HEK293 (cell line): ENCODE data around the gene SKIC3.

Source experiments
- CTCF ChIA-PET: fragments of 350-600 bp; formaldehyde crosslinking; extraction: SDS; loops from one replicate; lab custom pipeline; 2021; ENCODE audit warnings: antibody characterized with exemption; lab: Yijun Ruan, JAX
- POLR2A ChIA-PET: fragments of 300-600 bp; formaldehyde crosslinking; extraction: SDS; loops from one replicate; lab custom pipeline; 2020; ENCODE audit warnings: antibody characterized with exemption, inconsistent platforms; lab: Yijun Ruan, JAX
- H3K27ac ChIP-seq: fragments of 200-500 bp; sonication (Bioruptor generic); 2 replicates; pipeline ENCODE4 v1.5.1; 2014; ENCODE audit warnings: low read depth, low read length, control low read depth, inconsistent platforms; ENCODE audit errors: extremely low read depth
- H3K36me3 ChIP-seq, 2 experiments: fragments of 200-500 bp in 1 of 2; sonication (Bioruptor generic) in 1 of 2; 1 replicate in 1 of 2; 2 replicates in 1 of 2; pipeline ENCODE4 v1.5.1; 2014 to 2017; ENCODE audit warnings: inconsistent platforms in 2 of 2, low read length in 2 of 2; ENCODE audit not compliant: control insufficient read depth in 2 of 2, insufficient read depth in 1 of 2
- H3K4me1 ChIP-seq: fragments of 200-500 bp; sonication (Bioruptor generic); 2 replicates; pipeline ENCODE4 v1.5.1; 2014; ENCODE audit warnings: mild to moderate bottlenecking, low read length, inconsistent platforms; ENCODE audit not compliant: control insufficient read depth, insufficient read depth
- H3K4me3 ChIP-seq: 2 replicates; pipeline ENCODE4 v1.5.1; 2011; ENCODE audit warnings: low read depth, mild to moderate bottlenecking, control low read depth, low read length, moderate library complexity
- H3K9me3 ChIP-seq: fragments of 200-500 bp; sonication (Bioruptor generic); 2 replicates; pipeline ENCODE4 v1.5.1; 2014; ENCODE audit warnings: low read depth, low read length, inconsistent platforms; ENCODE audit not compliant: control insufficient read depth, insufficient read depth
- ELK4 ChIP-seq: IDR thresholded peaks from 2 replicates; pipeline ENCODE4 v1.6.1; 2011; ENCODE audit warnings: mild to moderate bottlenecking, low read depth, low read length, borderline replicate concordance
- INSM2 ChIP-seq: fragments of 450-650 bp; formaldehyde crosslinking; IDR thresholded peaks from 2 replicates; pipeline ENCODE4 v1.5.1; 2016; ENCODE audit warnings: missing biosample characterization, missing genetic modification characterization
- MEIS1 ChIP-seq: sonication (generic); formaldehyde crosslinking; IDR thresholded peaks from 2 replicates; pipeline ENCODE4 v1.8.1; 2022; ENCODE audit warnings: missing genetic modification reagents, mild to moderate bottlenecking, borderline replicate concordance
- MZF1 ChIP-seq: fragments of 450-650 bp; formaldehyde crosslinking; IDR thresholded peaks from 2 replicates; pipeline ENCODE4 v1.5.1; 2017; ENCODE audit warnings: missing biosample characterization, missing genetic modification characterization, borderline replicate concordance
- OSR2 ChIP-seq: fragments of 450-650 bp; formaldehyde crosslinking; IDR thresholded peaks from 2 replicates; pipeline ENCODE4 v1.5.1; 2016; ENCODE audit warnings: missing biosample characterization, missing genetic modification characterization
- SETDB1 ChIP-seq: IDR thresholded peaks from one replicate; pipeline ENCODE4 v1.6.1; 2017; ENCODE audit warnings: mild to moderate bottlenecking, low read length, moderate library complexity, mixed read lengths; ENCODE audit not compliant: insufficient read length
- ZBTB1 ChIP-seq: fragments of 450-650 bp; formaldehyde crosslinking; IDR thresholded peaks from 2 replicates; pipeline ENCODE4 v1.5.1; 2016; ENCODE audit warnings: missing biosample characterization, missing genetic modification characterization
- ZBTB17 ChIP-seq: fragments of 450-650 bp; formaldehyde crosslinking; IDR thresholded peaks from 2 replicates; pipeline ENCODE4 v1.5.1; 2016; ENCODE audit warnings: missing biosample characterization, missing genetic modification characterization
- ZBTB48 ChIP-seq: fragments of 450-650 bp; formaldehyde crosslinking; IDR thresholded peaks from 2 replicates; pipeline ENCODE4 v1.5.1; 2016; ENCODE audit warnings: missing biosample characterization, missing genetic modification characterization
- ZIC2 ChIP-seq: fragments of 450-650 bp; formaldehyde crosslinking; IDR thresholded peaks from 2 replicates; pipeline ENCODE4 v1.5.1; 2016; ENCODE audit warnings: missing biosample characterization, missing genetic modification characterization
- ZNF138 ChIP-seq: fragments of 450-650 bp; formaldehyde crosslinking; IDR thresholded peaks from 2 replicates; pipeline ENCODE4 v1.5.1; 2016; ENCODE audit warnings: missing biosample characterization, missing genetic modification characterization, borderline replicate concordance
- ZNF24 ChIP-seq: fragments of 450-650 bp; formaldehyde crosslinking; IDR thresholded peaks from 2 replicates; pipeline ENCODE4 v1.5.1; 2016; ENCODE audit warnings: missing biosample characterization, missing genetic modification characterization
- ZNF529 ChIP-seq: fragments of 450-650 bp; formaldehyde crosslinking; IDR thresholded peaks from 2 replicates; pipeline ENCODE4 v1.5.1; 2017; ENCODE audit warnings: missing genetic modification characterization, missing biosample characterization; ENCODE audit not compliant: insufficient replicate concordance
- ZNF600 ChIP-seq: fragments of 450-650 bp; formaldehyde crosslinking; IDR thresholded peaks from 2 replicates; pipeline ENCODE4 v1.5.1; 2016; ENCODE audit warnings: missing biosample characterization, missing genetic modification characterization
- ZNF623 ChIP-seq: fragments of 450-650 bp; formaldehyde crosslinking; IDR thresholded peaks from 2 replicates; pipeline ENCODE4 v1.5.1; 2016; ENCODE audit warnings: missing biosample characterization, missing genetic modification characterization
- ZNF626 ChIP-seq: fragments of 450-650 bp; sonication (Bioruptor Pico); formaldehyde crosslinking; IDR thresholded peaks from 2 replicates; pipeline ENCODE4 v1.5.1; 2018; ENCODE audit warnings: missing biosample characterization, missing genetic modification characterization, inconsistent platforms
- ZNF629 ChIP-seq: fragments of 450-650 bp; formaldehyde crosslinking; IDR thresholded peaks from 2 replicates; pipeline ENCODE4 v1.5.1; 2017; ENCODE audit warnings: missing biosample characterization, missing genetic modification characterization
- ZNF707 ChIP-seq: fragments of 450-650 bp; formaldehyde crosslinking; IDR thresholded peaks from 2 replicates; pipeline ENCODE4 v1.5.1; 2016; ENCODE audit warnings: missing biosample characterization, missing genetic modification characterization
- ZNF777 ChIP-seq: fragments of 450-650 bp; formaldehyde crosslinking; IDR thresholded peaks from 2 replicates; pipeline ENCODE4 v1.5.1; 2017; ENCODE audit warnings: missing biosample characterization, missing genetic modification characterization, borderline replicate concordance
- ZNF785 ChIP-seq: fragments of 450-650 bp; formaldehyde crosslinking; IDR thresholded peaks from 2 replicates; pipeline ENCODE4 v1.5.1; 2016; ENCODE audit warnings: missing biosample characterization, missing genetic modification characterization
- ZNF837 ChIP-seq: fragments of 450-650 bp; formaldehyde crosslinking; IDR thresholded peaks from 2 replicates; pipeline ENCODE4 v1.5.1; 2016; ENCODE audit warnings: missing biosample characterization, missing genetic modification characterization
- TF ChIP-seq, protein P1 (sequence below): fragments of 450-650 bp; formaldehyde crosslinking; IDR thresholded peaks from 2 replicates; pipeline ENCODE4 v1.5.1; 2016; ENCODE audit warnings: missing biosample characterization, missing genetic modification characterization
- TF ChIP-seq, protein P2 (sequence below): fragments of 450-650 bp; formaldehyde crosslinking; IDR thresholded peaks from 2 replicates; pipeline ENCODE4 v1.5.1; 2016; ENCODE audit warnings: missing biosample characterization, missing genetic modification characterization

SKIC3 gene

DNA sequence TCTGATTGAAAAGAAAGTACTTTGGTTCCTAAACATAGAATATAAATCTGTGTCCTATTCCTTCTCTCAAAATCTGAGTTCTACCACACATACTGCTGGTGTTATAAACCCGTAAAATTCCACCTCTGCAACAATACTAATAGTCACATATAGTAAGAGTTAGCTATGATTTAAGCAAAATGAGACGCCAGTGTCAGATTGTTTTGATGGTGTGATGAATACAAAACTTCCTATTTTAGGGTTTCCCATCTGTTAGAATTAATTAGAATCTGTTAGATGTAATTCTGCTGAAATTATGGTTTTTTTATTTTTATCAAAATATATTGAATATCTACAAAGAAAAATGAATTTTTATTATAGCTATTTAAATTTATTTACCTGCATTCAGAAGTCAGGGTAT is 26.8 kb upstream of the SKIC3 start (continued):
- no peak for TF ChIP-seq ELK4
- no peak for TF ChIP-seq MEIS1
- no peak for TF ChIP-seq ZBTB48 (tag by site-specific recombination)

- H3K36me3 ChIP-seq: peaks cover 0 to 19% of the 10 kb centered on the region in 2 experiments; a peak in 2 of 3 replicates
- H3K4me1 ChIP-seq: no peaks in the 10 kb centered on the region
- no peaks in the 10 kb centered on the region for H3K9me3 ChIP-seq
- CTCF ChIA-PET: no interaction called here
- POLR2A ChIA-PET: no interaction called here
- H3K4me3 ChIP-seq: no peak overlapping the region
- H3K27ac ChIP-seq: no peak overlapping the region
- TF ChIP-seq ZNF777 (tag by site-specific recombination) (no peak), MZF1 (tag by site-specific recombination) (no peak), ZNF837 (tag by site-specific recombination) (no peak), OSR2 (no peak), ZNF626 (no peak), INSM2 (tag by site-specific recombination) (no peak), ZIC2 (tag by site-specific recombination) (no peak), ZNF785 (tag by site-specific recombination) (no peak), SETDB1 (no peak), ZNF623 (no peak), ZNF707 (tag by site-specific recombination) (no peak), ZNF629 (tag by site-specific recombination) (no peak), ZBTB17 (no peak), ZNF138 (tag by site-specific recombination) (no peak), ZNF600 (tag by site-specific recombination) (no peak), ZNF24 (tag by site-specific recombination) (no peak), ZNF529 (tag by site-specific recombination) (no peak), ZBTB1 (tag by site-specific recombination) (no peak)
- TF ChIP-seq, protein P1, sequence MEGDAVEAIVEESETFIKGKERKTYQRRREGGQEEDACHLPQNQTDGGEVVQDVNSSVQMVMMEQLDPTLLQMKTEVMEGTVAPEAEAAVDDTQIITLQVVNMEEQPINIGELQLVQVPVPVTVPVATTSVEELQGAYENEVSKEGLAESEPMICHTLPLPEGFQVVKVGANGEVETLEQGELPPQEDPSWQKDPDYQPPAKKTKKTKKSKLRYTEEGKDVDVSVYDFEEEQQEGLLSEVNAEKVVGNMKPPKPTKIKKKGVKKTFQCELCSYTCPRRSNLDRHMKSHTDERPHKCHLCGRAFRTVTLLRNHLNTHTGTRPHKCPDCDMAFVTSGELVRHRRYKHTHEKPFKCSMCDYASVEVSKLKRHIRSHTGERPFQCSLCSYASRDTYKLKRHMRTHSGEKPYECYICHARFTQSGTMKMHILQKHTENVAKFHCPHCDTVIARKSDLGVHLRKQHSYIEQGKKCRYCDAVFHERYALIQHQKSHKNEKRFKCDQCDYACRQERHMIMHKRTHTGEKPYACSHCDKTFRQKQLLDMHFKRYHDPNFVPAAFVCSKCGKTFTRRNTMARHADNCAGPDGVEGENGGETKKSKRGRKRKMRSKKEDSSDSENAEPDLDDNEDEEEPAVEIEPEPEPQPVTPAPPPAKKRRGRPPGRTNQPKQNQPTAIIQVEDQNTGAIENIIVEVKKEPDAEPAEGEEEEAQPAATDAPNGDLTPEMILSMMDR (tag by site-specific recombination): no peak
- TF ChIP-seq, protein P2, sequence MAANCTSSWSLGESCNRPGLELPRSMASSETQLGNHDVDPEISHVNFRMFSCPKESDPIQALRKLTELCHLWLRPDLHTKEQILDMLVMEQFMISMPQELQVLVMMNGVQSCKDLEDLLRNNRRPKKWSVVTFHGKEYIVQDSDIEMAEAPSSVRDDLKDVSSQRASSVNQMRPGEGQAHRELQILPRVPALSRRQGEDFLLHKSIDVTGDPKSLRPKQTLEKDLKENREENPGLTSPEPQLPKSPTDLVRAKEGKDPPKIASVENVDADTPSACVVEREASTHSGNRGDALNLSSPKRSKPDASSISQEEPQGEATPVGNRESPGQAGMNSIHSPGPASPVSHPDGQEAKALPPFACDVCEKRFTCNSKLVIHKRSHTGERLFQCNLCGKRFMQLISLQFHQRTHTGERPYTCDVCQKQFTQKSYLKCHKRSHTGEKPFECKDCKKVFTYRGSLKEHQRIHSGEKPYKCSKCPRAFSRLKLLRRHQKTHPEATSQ (tag by site-specific recombination): no peak
- TF ChIP-seq, all 188 proteins: peak for 0
These were observed 17.2 kb upstream of the SKIC3 start for GRCh38 chr5:95572016-95572415.
